Mesenchymal stem cell (in vitro differentiated cells and primary cell): ENCODE measurements around the gene TMPRSS13.

Experiments used
- DNase-seq: peaks from one replicate; pipeline ENCODE4 v3.0.0-alpha.2; 2013
- H2AFZ ChIP-seq: one replicate; pipeline ENCODE4 v1.6.1; 2013; ENCODE audit warnings: low read depth, mild to moderate bottlenecking, control low read depth, inconsistent platforms, low read length, moderate library complexity
- H2AK5ac ChIP-seq: 2 replicates; pipeline ENCODE4 v1.6.1; 2013; ENCODE audit warnings: low read length, moderate library complexity, mild to moderate bottlenecking, inconsistent platforms; ENCODE audit not compliant: severe bottlenecking
- H2BK120ac ChIP-seq: one replicate; pipeline ENCODE4 v1.6.1; 2013; ENCODE audit warnings: low read depth, mild to moderate bottlenecking, inconsistent platforms, low read length, moderate library complexity
- H2BK12ac ChIP-seq, 2 experiments: one replicate each; pipeline ENCODE4 v1.6.1; 2013; ENCODE audit warnings: inconsistent platforms in 2 of 2, low read length in 2 of 2, mild to moderate bottlenecking in 2 of 2, moderate library complexity in 2 of 2, control low read depth in 1 of 2
- H2BK15ac ChIP-seq: one replicate; pipeline ENCODE4 v1.6.1; 2013; ENCODE audit warnings: mild to moderate bottlenecking, low read depth, inconsistent platforms; ENCODE audit not compliant: poor library complexity, severe bottlenecking
- H2BK5ac ChIP-seq: 2 replicates; pipeline ENCODE4 v1.6.1; 2013; ENCODE audit warnings: low read depth, mild to moderate bottlenecking, low read length, control low read depth, inconsistent platforms; ENCODE audit not compliant: poor library complexity, severe bottlenecking
- H3K14ac ChIP-seq, 2 experiments: one replicate each; pipeline ENCODE4 v1.6.1; 2013; ENCODE audit warnings: inconsistent platforms in 2 of 2, low read length in 2 of 2, control low read depth in 1 of 2, mild to moderate bottlenecking in 1 of 2, moderate library complexity in 1 of 2
- H3K18ac ChIP-seq, 2 experiments: one replicate each; pipeline ENCODE4 v1.6.1; 2013; ENCODE audit warnings: inconsistent platforms in 2 of 2, low read length in 2 of 2, control low read depth in 1 of 2, low read depth in 1 of 2, mild to moderate bottlenecking in 1 of 2
- H3K23ac ChIP-seq, 2 experiments: one replicate each; pipeline ENCODE4 v1.6.1; 2013; ENCODE audit warnings: inconsistent platforms in 2 of 2, low read length in 2 of 2, mild to moderate bottlenecking in 2 of 2, moderate library complexity in 2 of 2, control low read depth in 1 of 2
- H3K27ac ChIP-seq: 2 replicates; pipeline ENCODE4 v1.5.1; 2013; ENCODE audit warnings: mild to moderate bottlenecking, moderate library complexity, low read length, control low read depth, inconsistent platforms; ENCODE audit not compliant: poor library complexity, severe bottlenecking
- H3K27me3 ChIP-seq, 2 experiments: 2 replicates each; pipeline versions ENCODE4 v1.6.1 to v1.7.0; 2013; ENCODE audit warnings: low read length in 2 of 2, mild to moderate bottlenecking in 2 of 2, moderate library complexity in 2 of 2, control low read depth in 1 of 2, inconsistent platforms in 1 of 2; ENCODE audit not compliant: control insufficient read depth in 1 of 2, insufficient read depth in 1 of 2
- H3K36me3 ChIP-seq, 2 experiments: 2 replicates each; pipeline versions ENCODE4 v1.6.1 to v1.7.0; 2013; ENCODE audit warnings: low read length in 2 of 2, control low read depth in 1 of 2, inconsistent platforms in 1 of 2, low read depth in 1 of 2, mild to moderate bottlenecking in 1 of 2; ENCODE audit not compliant: insufficient read depth in 2 of 2, control insufficient read depth in 1 of 2
- H3K4ac ChIP-seq, 2 experiments: one replicate each; pipeline ENCODE4 v1.6.1; 2013; ENCODE audit warnings: inconsistent platforms in 2 of 2, low read length in 2 of 2, mild to moderate bottlenecking in 2 of 2, moderate library complexity in 2 of 2, control low read depth in 1 of 2, low read depth in 1 of 2
- H3K4me1 ChIP-seq: 2 replicates; pipeline ENCODE4 v1.6.1; 2013; ENCODE audit warnings: low read depth, low read length, control low read depth; ENCODE audit not compliant: control insufficient read depth, insufficient read depth
- H3K4me2 ChIP-seq: 2 replicates; pipeline ENCODE4 v1.6.1; 2013; ENCODE audit warnings: low read length, mild to moderate bottlenecking, inconsistent platforms; ENCODE audit not compliant: poor library complexity, severe bottlenecking
- H3K4me3 ChIP-seq, 2 experiments: 2 replicates each; pipeline versions ENCODE4 v1.5.1 to v1.7.0; 2013; ENCODE audit warnings: low read length in 2 of 2, mild to moderate bottlenecking in 2 of 2, control low read depth in 1 of 2, low read depth in 1 of 2; ENCODE audit not compliant: insufficient read depth in 1 of 2
- H3K79me1 ChIP-seq: replicated peaks from 2 replicates; pipeline ENCODE4 v1.6.1; 2013; ENCODE audit warnings: mild to moderate bottlenecking, control low read depth, low read length, inconsistent platforms; ENCODE audit not compliant: poor library complexity, severe bottlenecking
- H3K9ac ChIP-seq: 2 replicates; pipeline ENCODE4 v1.7.0; 2013; ENCODE audit warnings: mild to moderate bottlenecking, low read length, moderate library complexity
- H3K9me3 ChIP-seq: 2 replicates; pipeline ENCODE4 v1.7.0; 2013; ENCODE audit warnings: mild to moderate bottlenecking, low read length; ENCODE audit not compliant: control insufficient read depth
- H4K8ac ChIP-seq: one replicate; pipeline ENCODE4 v1.6.1; 2013; ENCODE audit warnings: inconsistent platforms, mild to moderate bottlenecking, low read length, moderate library complexity
- H4K91ac ChIP-seq: one replicate; pipeline ENCODE4 v1.6.1; 2013; ENCODE audit warnings: mild to moderate bottlenecking, low read length, inconsistent platforms
- WGBS: methylation state at CpG from one replicate; pipeline ENCODE4 v1.1.7; 2013; ENCODE audit warnings: mixed read lengths; 5-methylcytosine and 5-hydroxymethylcytosine counted together

Gene TMPRSS13

DNA sequence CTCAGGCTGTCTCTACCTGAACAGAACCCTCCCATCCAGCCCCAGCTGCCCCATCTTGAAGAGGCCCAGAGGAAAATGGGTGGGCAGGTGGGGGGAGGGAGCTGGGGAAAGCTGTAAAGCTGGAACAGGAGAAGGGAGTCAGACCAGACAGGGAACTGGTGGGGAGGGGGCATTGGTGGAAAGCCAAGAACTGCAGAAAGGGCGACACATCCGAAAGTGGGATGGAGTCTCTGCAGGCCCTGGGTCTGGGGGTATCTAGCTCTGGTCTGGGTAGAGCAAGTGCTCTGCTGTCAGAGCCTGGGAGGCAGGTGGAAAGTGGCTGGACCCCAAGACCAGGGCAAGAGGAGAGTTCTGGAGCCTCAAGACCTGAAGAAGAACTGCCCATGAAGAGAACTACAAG, 7.7 kb downstream of the TMPRSS13 start:
- no peak overlapping the region for H2AK5ac ChIP-seq
- H3K23ac ChIP-seq = no peak overlapping the region
- no peak overlapping the region for H3K4ac ChIP-seq
- no peak overlapping the region for H2BK15ac ChIP-seq
- H3K27me3 ChIP-seq = peaks cover 16 to 74% of the 10 kb centered on the region in 2 experiments
- H2BK12ac ChIP-seq = no peak overlapping the region
- H3K18ac ChIP-seq = no peak overlapping the region
- no peak overlapping the region for H3K9ac ChIP-seq
- no peak overlapping the region for H2AFZ ChIP-seq
- no peak overlapping the region for H4K8ac ChIP-seq
- H3K4me1 ChIP-seq = peaks cover 2% of the 10 kb centered on the region
- no peak overlapping the region for H3K14ac ChIP-seq
- H3K27ac ChIP-seq = no peak overlapping the region
- H4K91ac ChIP-seq = no peak overlapping the region
- H3K9me3 ChIP-seq = no peaks in the 10 kb centered on the region
- no peaks in the 10 kb centered on the region for H3K79me1 ChIP-seq
- H2BK120ac ChIP-seq = no peak overlapping the region
- no peak overlapping the region for H3K4me2 ChIP-seq
- no peak overlapping the region for H3K4me3 ChIP-seq
- DNase-seq = no peak
- no peak overlapping the region for H2BK5ac ChIP-seq
- WGBS = 91% methylated on average over 2 of the region's 2 CpGs
- H3K36me3 ChIP-seq = no peaks in the 10 kb centered on the region

DNA sequence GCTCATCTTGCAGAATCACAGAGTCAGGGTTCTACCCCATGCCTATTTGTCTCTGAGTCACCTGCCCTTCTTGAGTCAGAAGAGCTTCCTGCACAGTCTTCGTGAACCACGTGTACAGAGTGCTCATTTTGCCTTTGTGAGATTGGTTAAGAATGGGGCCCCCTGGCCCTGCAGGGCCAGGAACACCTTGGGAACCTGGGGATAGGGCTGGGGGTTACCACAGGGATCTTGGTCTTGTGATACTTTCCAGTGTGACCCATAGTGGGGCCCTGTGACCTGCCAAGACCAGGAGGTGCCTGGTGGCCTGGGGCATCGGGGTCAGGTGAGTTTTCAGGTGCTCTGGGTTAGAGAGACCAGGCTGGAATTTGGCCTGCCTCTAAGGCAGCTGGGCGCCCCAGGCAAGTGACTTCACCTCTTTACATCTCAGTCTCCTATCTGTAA, 9.4 kb downstream of the TMPRSS13 start:
- Histone ChIP-seq H3K18ac (no peak overlapping the region), H3K14ac (no peak overlapping the region), H4K91ac (no peak overlapping the region), H4K8ac (no peak overlapping the region), H3K36me3 (no peaks in the 10 kb centered on the region), H3K4me1 (peaks cover 2% of the 10 kb centered on the region), H3K9me3 (no peaks in the 10 kb centered on the region), H3K79me1 (no peaks in the 10 kb centered on the region), H3K4me2 (no peak overlapping the region), H2BK15ac (no peak overlapping the region), H3K27ac (no peak overlapping the region), H3K27me3 (peaks cover 27 to 77% of the 10 kb centered on the region in 2 experiments), H2BK12ac (no peak overlapping the region), H2AFZ (no peak overlapping the region), H3K23ac (no peak overlapping the region), H3K9ac (no peak overlapping the region), H2BK120ac (no peak overlapping the region), H3K4ac (no peak overlapping the region), H2AK5ac (no peak overlapping the region), H2BK5ac (no peak overlapping the region), H3K4me3 (no peak overlapping the region)
- DNase-seq = no peak
- 86% methylated on average over 4 of the region's 4 CpGs for WGBS

DNA sequence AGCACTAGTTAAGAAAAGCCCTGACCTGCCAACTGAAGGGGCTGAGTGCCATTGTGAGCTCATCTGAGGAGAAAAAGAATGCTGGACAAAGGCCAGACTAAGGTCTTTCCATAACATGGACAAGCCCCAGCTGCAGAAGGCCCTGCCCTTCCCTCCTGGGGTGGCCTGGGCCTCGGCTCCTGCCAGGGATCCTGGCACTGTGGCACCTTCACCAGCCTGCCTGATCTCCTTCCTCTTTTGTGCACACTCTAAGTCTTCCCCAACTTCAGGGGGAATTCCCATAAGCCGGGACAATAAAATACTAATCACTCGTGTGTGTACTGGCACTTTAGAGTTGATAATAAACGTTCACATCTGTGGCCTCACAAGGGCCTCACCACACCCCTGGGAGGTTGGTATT, 9.9 kb downstream of the TMPRSS13 start:
- no peak for DNase-seq
- Histone ChIP-seq H3K4ac (no peak overlapping the region), H3K27me3 (peaks cover 30 to 77% of the 10 kb centered on the region in 2 experiments), H2BK120ac (no peak overlapping the region), H3K27ac (no peak overlapping the region), H3K4me2 (no peak overlapping the region), H2AK5ac (no peak overlapping the region), H3K4me3 (no peak overlapping the region), H3K9ac (no peak overlapping the region), H2AFZ (no peak overlapping the region), H4K8ac (no peak overlapping the region), H3K14ac (no peak overlapping the region), H3K18ac (no peak overlapping the region), H3K36me3 (no peaks in the 10 kb centered on the region), H3K9me3 (no peaks in the 10 kb centered on the region), H3K4me1 (peaks cover 2% of the 10 kb centered on the region), H2BK15ac (no peak overlapping the region), H2BK5ac (no peak overlapping the region), H2BK12ac (no peak overlapping the region), H4K91ac (no peak overlapping the region), H3K79me1 (no peaks in the 10 kb centered on the region), H3K23ac (no peak overlapping the region)
- WGBS = 78% methylated on average over 4 of the region's 4 CpGs

DNA sequence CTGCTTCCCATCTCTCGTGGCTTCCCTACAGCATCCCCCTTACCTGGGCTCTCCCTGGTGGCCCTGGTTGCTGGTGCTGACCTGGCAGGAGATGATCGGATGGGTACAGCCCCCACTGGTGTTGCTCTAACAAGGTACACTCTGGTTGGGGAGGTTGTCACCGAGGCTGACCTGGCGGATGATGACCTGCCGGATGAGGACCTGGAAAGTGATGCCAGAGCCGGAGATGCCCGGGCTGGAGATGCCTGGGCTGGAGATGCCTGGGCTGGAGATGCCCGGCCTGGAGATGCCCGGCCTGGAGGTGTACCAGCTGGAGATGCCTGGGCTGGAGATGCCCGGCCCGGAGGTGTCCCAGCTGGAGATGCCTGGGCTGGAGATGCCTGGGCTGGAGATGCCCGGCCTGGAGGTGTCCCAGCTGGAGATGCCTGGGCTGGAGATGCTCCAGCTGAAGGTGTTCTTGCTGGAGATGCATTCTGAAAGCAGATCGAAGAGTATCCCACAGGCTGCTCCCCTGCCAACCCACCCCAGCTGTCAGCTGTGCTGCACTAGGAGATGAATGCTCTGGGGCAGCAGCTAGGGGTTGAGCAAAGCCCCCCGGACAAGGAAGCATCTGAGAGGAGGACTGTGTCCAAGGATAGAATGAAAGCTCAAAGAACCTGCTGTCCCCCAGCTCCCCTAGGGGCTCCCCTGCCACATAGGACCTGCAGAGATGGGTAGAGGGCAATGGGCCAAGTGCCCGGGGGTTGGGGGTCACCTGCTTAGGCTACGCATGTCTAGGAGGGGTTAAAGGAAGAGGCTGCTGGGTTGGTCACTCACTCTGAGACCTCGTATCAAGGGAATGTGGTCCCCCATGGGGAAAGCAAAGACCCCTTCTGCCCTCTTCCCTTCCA, 10.6 kb downstream of the TMPRSS13 start:
- no peak for DNase-seq
- WGBS = 90% methylated on average over 12 of the region's 17 CpGs
- no peak overlapping the region for H3K4ac ChIP-seq
- no peaks in the 10 kb centered on the region for H3K36me3 ChIP-seq
- H3K4me2 ChIP-seq = no peak overlapping the region
- no peak overlapping the region for H2AFZ ChIP-seq
- peaks cover 33 to 82% of the 10 kb centered on the region in 2 experiments for H3K27me3 ChIP-seq
- peaks cover 2% of the 10 kb centered on the region for H3K4me1 ChIP-seq
- no peak overlapping the region for H3K23ac ChIP-seq
- no peak overlapping the region for H3K27ac ChIP-seq
- H3K79me1 ChIP-seq = no peaks in the 10 kb centered on the region
- no peak overlapping the region for H3K18ac ChIP-seq
- H3K4me3 ChIP-seq = no peak overlapping the region
- H4K91ac ChIP-seq = no peak overlapping the region
- H2BK12ac ChIP-seq = no peak overlapping the region
- no peak overlapping the region for H2AK5ac ChIP-seq
- no peak overlapping the region for H2BK120ac ChIP-seq
- no peak overlapping the region for H3K9ac ChIP-seq
- no peaks in the 10 kb centered on the region for H3K9me3 ChIP-seq
- H4K8ac ChIP-seq = no peak overlapping the region
- no peak overlapping the region for H2BK15ac ChIP-seq
- H2BK5ac ChIP-seq = no peak overlapping the region
- no peak overlapping the region for H3K14ac ChIP-seq
